ENCODE data around the gene WSCD1. TPM values are rescaled to one million over a fixed set of nuclear protein-coding genes. Genes with fewer than 3 reads are reported as not detected.

Gene WSCD1
- total RNA-seq, 2 experiments from 2014 or later: 0.23 TPM; not detected in 1

- CTCF ChIA-PET: no interaction called here
Measured at GRCh38 chr17:6098050-6098822, 28.1 kb downstream of the WSCD1 start.

DNA sequence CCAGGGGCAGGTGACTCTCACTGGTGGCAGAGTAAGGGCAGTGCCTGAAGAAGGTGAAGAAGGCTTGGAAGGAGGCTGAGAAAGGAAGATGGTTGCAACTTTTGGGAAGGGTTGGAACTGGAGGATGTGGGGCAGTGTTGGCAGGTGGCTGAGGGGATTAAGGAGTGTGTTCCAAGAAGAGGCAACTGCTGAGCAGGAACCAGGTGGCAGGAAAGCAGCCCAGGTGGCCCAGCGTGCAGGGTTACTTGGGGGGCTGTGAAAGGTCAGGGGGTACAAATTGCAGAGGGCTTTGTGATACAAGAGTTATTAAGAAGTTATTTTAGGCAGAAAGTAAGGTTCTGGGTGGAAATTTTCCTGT lies 28.6 kb downstream of the WSCD1 start:
- no peak for DNase-seq
- Mint-ChIP-seq H3K9me3 (ENCODE audit: low read depth) (no peaks in the 10 kb centered on the region), H3K27me3 (peaks cover 4% of the 10 kb centered on the region), H3K27ac (no peak overlapping the region), H3K4me1 (no peaks in the 10 kb centered on the region), H3K36me3 (no peaks in the 10 kb centered on the region), H3K4me3 (no peak overlapping the region)
- CTCF ChIA-PET: no interaction called here
- no peak for ATAC-seq

More at GRCh38 chr17:6098050-6098822, 28.1 kb downstream of the WSCD1 start:
- no peaks in the 10 kb centered on the region for H3K9me3 Mint-ChIP-seq (ENCODE audit: low read depth)
- H3K27ac Mint-ChIP-seq: no peak overlapping the region
- no peaks in the 10 kb centered on the region for H3K4me1 Mint-ChIP-seq
- H3K36me3 Mint-ChIP-seq: no peaks in the 10 kb centered on the region
- no peak overlapping the region for H3K4me3 Mint-ChIP-seq
- DNase-seq: no peak
- H3K27me3 Mint-ChIP-seq: peaks cover 4% of the 10 kb centered on the region
- no peak for ATAC-seq

GRCh38 chr17:6099492-6099891 lies 29.3 kb downstream of the WSCD1 start:
- H3K27ac Mint-ChIP-seq: no peak overlapping the region
- H3K4me3 Mint-ChIP-seq: no peak overlapping the region
- peaks cover 4% of the 10 kb centered on the region for H3K27me3 Mint-ChIP-seq
- DNase-seq: no peak
- no peaks in the 10 kb centered on the region for H3K9me3 Mint-ChIP-seq (ENCODE audit: low read depth)
- no peaks in the 10 kb centered on the region for H3K4me1 Mint-ChIP-seq
- no peak for ATAC-seq
- CTCF ChIA-PET: no interaction called here
- no peaks in the 10 kb centered on the region for H3K36me3 Mint-ChIP-seq

DNA sequence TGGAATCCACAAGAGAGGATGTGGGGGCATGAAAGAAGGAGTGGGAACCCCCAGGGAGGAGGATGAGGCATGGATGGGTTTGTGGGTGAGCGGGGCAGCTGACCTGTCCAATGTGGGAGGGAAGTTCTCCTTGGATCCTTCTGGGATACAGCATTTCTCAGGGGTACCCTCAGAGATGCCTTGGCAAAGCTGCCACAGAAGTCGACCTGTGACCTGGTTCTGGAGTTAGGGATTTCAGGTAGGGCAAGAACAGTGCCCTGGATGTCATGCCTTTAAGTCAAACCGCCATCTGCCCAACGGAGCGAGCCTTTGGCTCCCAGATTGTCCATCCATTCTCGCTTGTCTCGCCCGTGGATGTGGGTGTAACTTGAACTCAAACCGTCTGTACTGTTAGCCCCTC lies 30.0 kb downstream of the WSCD1 start:
- Mint-ChIP-seq H3K4me1 (no peaks in the 10 kb centered on the region), H3K27ac (no peak overlapping the region), H3K9me3 (ENCODE audit: low read depth) (no peaks in the 10 kb centered on the region), H3K27me3 (peaks cover 4% of the 10 kb centered on the region), H3K4me3 (no peak overlapping the region), H3K36me3 (no peaks in the 10 kb centered on the region)
- CTCF ChIA-PET: no interaction called here
- ATAC-seq (no peak), DNase-seq (no peak)

DNA sequence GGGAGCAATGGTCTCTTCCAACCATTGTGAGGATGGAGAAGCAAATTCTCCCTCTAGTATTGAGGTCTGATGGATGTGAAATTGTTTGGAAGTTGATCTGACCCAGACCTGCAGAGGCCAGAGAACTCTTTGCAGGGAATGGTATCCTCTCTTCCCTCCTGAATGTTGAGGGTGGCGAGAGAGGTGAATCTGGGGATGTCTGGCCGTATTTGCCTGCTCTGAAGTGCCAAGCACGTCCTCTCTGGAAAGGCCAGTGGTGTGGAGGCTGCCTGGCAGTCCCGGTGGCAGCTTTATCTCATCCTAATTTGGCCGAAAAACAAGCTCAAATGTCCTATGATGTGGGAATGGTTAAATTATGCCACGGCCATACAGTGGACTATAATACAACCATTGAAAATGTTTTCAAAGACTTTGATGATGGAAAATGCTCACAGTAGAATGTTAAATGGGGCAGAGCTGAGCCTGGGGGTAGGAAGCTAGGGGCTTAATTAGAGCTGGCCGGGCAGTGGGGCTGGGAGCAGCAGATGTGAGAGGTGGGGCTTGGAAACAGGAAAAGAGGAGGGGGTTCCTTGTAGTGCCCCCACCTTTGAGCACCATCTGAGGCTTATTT lies 30.8 kb downstream of the WSCD1 start:
- H3K36me3 Mint-ChIP-seq: no peaks in the 10 kb centered on the region
- no peaks in the 10 kb centered on the region for H3K4me1 Mint-ChIP-seq
- CTCF ChIA-PET: no interaction called here
- no peak overlapping the region for H3K4me3 Mint-ChIP-seq
- ATAC-seq (no peak), DNase-seq (no peak)
- H3K9me3 Mint-ChIP-seq (ENCODE audit: low read depth): no peaks in the 10 kb centered on the region
- no peak overlapping the region for H3K27ac Mint-ChIP-seq
- peaks cover 4% of the 10 kb centered on the region for H3K27me3 Mint-ChIP-seq

GRCh38 chr17:6101706-6102105 lies 31.5 kb downstream of the WSCD1 start:
- no peaks in the 10 kb centered on the region for H3K36me3 Mint-ChIP-seq
- CTCF ChIA-PET: no interaction called here
- H3K4me1 Mint-ChIP-seq: no peaks in the 10 kb centered on the region
- peaks cover 4% of the 10 kb centered on the region for H3K27me3 Mint-ChIP-seq
- DNase-seq (no peak), ATAC-seq (no peak)
- H3K4me3 Mint-ChIP-seq: no peak overlapping the region
- H3K27ac Mint-ChIP-seq: no peak overlapping the region
- no peaks in the 10 kb centered on the region for H3K9me3 Mint-ChIP-seq (ENCODE audit: low read depth)

GRCh38 chr17:6102615-6103014 lies 32.4 kb downstream of the WSCD1 start:
- Mint-ChIP-seq H3K9me3 (ENCODE audit: low read depth) (no peaks in the 10 kb centered on the region), H3K27me3 (peaks cover 4% of the 10 kb centered on the region), H3K4me3 (no peak overlapping the region), H3K4me1 (no peaks in the 10 kb centered on the region), H3K27ac (no peak overlapping the region), H3K36me3 (no peaks in the 10 kb centered on the region)
- CTCF ChIA-PET: no interaction called here
- DNase-seq (no peak), ATAC-seq (no peak)

GRCh38 chr17:6104956-6105648 lies 34.9 kb downstream of the WSCD1 start:
- Mint-ChIP-seq H3K9me3 (ENCODE audit: low read depth) (no peaks in the 10 kb centered on the region), H3K4me1 (no peaks in the 10 kb centered on the region), H3K27me3 (peaks cover 4% of the 10 kb centered on the region), H3K4me3 (no peak overlapping the region), H3K36me3 (no peaks in the 10 kb centered on the region), H3K27ac (no peak overlapping the region)
- DNase-seq (no peak), ATAC-seq (no peak)
- CTCF ChIA-PET: no interaction called here

GRCh38 chr17:6105649-6106007 lies 35.4 kb downstream of the WSCD1 start:
- DNase-seq (no peak), ATAC-seq (no peak)
- CTCF ChIA-PET: no interaction called here
- peaks cover 4% of the 10 kb centered on the region for H3K27me3 Mint-ChIP-seq
- H3K4me1 Mint-ChIP-seq: peaks cover 5% of the 10 kb centered on the region
- H3K4me3 Mint-ChIP-seq: no peak overlapping the region
- H3K27ac Mint-ChIP-seq: no peak overlapping the region
- no peaks in the 10 kb centered on the region for H3K9me3 Mint-ChIP-seq (ENCODE audit: low read depth)
- no peaks in the 10 kb centered on the region for H3K36me3 Mint-ChIP-seq

DNA sequence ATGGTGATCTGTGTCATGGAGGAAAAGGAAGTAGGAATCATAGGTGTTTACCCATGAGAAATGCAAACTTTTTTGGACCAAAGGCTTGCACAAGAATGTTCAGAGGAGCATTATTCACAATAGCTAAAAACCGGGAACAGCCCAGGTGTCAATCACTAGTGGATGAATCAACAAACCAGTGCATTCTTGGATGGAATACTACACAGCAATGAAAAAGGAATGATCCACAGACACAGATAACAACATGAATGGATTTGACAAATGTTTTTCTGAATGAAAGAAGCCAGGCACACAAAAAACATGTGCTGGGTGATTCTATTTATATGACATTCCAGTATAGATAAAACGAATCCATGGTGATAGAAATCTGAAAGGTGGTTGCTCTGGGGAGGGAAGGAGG lies 36.0 kb downstream of the WSCD1 start:
- peaks cover 5% of the 10 kb centered on the region for H3K4me1 Mint-ChIP-seq
- H3K36me3 Mint-ChIP-seq: no peaks in the 10 kb centered on the region
- CTCF ChIA-PET: no interaction called here
- ATAC-seq (no peak), DNase-seq (no peak)
- no peaks in the 10 kb centered on the region for H3K9me3 Mint-ChIP-seq (ENCODE audit: low read depth)
- peaks cover 2% of the 10 kb centered on the region for H3K27me3 Mint-ChIP-seq
- no peak overlapping the region for H3K27ac Mint-ChIP-seq
- H3K4me3 Mint-ChIP-seq: no peak overlapping the region

DNA sequence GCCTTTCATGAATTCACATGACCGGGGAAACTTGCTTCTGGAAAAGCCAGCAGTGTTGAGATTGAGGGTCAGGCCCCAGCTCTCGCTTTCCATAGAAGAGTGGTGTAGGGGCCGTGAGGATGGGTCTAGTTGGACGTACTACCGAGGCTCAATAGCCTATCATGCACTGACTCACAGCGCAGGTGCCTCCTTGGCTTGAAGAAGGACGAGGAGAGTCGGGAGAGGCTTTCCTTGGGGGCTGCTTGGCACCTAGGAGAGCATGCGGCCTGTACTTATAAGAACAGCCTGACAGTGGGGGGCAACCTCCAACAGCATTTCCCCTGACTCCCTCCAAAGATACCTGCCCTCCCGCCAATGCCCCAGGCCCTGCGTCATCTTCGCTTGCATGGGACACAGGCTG lies 37.6 kb downstream of the WSCD1 start:
- Mint-ChIP-seq H3K4me3 (no peak overlapping the region), H3K27me3 (peaks cover 8% of the 10 kb centered on the region), H3K4me1 (peaks cover 5% of the 10 kb centered on the region), H3K9me3 (ENCODE audit: low read depth) (no peaks in the 10 kb centered on the region), H3K27ac (no peak overlapping the region), H3K36me3 (no peaks in the 10 kb centered on the region)
- no peak for ATAC-seq
- no peak for DNase-seq
- CTCF ChIA-PET: no interaction called here

DNA sequence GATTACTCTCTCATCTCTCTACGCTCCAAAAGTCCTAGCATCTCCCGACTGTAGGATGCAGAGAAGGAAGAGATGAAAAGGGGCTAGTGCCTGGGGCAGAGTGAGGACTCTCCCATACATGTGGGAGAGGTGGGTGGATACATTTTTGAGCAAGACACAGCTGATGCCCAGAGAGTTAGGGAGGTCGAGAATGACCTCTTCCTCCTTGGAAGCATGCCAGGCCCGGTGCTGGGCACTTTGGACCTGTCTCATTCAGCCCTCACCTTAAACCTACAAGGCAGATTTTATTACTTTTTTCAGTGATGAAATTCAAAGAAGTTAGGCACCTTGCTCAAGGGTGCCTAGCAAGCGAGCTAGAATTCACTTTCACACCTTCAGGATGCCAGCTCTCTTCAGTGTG lies 38.2 kb downstream of the WSCD1 start:
- Mint-ChIP-seq H3K4me3 (no peak overlapping the region), H3K27ac (no peak overlapping the region), H3K27me3 (peaks cover 10% of the 10 kb centered on the region), H3K36me3 (no peaks in the 10 kb centered on the region), H3K4me1 (peaks cover 5% of the 10 kb centered on the region), H3K9me3 (ENCODE audit: low read depth) (no peaks in the 10 kb centered on the region)
- DNase-seq (no peak), ATAC-seq (no peak)
- CTCF ChIA-PET: no interaction called here

GRCh38 chr17:6108987-6109386 lies 38.8 kb downstream of the WSCD1 start:
- Mint-ChIP-seq H3K9me3 (ENCODE audit: low read depth) (no peaks in the 10 kb centered on the region), H3K27ac (no peak overlapping the region), H3K27me3 (peaks cover 13% of the 10 kb centered on the region), H3K4me1 (peaks cover 5% of the 10 kb centered on the region), H3K4me3 (no peak overlapping the region), H3K36me3 (no peaks in the 10 kb centered on the region)
- CTCF ChIA-PET: no interaction called here
- DNase-seq: no peak
- no peak for ATAC-seq

GRCh38 chr17:6109536-6109935 lies 39.4 kb downstream of the WSCD1 start:
- peaks cover 13% of the 10 kb centered on the region for H3K27me3 Mint-ChIP-seq
- no peaks in the 10 kb centered on the region for H3K9me3 Mint-ChIP-seq (ENCODE audit: low read depth)
- ATAC-seq (no peak), DNase-seq (no peak)
- peaks cover 5% of the 10 kb centered on the region for H3K4me1 Mint-ChIP-seq
- H3K27ac Mint-ChIP-seq: no peak overlapping the region
- no peaks in the 10 kb centered on the region for H3K36me3 Mint-ChIP-seq
- no peak overlapping the region for H3K4me3 Mint-ChIP-seq
- CTCF ChIA-PET: no interaction called here

All from activated CD8-positive, alpha-beta memory T cell treated with anti-CD3 and anti-CD28 coated beads, Interleukin-2, amount 10 ng/mL, durations not matched to agents 7 days and 5 days (primary cell).